Dedifferentiated amniotic fluid mesenchymal stem cell (primary cell): Measurements from ENCODE around the gene AIMP2.
"Not testable (repeated sequence)": the region's sequence is repeated elsewhere in the genome, so short reads cannot be mapped to it uniquely, and the experiment has no call there.

Experiments used
- DNase-seq: peaks from one replicate; pipeline ENCODE4 v3.0.0-alpha.2; 2016; ENCODE audit errors: extremely low spot score

The AIMP2 gene

DNA sequence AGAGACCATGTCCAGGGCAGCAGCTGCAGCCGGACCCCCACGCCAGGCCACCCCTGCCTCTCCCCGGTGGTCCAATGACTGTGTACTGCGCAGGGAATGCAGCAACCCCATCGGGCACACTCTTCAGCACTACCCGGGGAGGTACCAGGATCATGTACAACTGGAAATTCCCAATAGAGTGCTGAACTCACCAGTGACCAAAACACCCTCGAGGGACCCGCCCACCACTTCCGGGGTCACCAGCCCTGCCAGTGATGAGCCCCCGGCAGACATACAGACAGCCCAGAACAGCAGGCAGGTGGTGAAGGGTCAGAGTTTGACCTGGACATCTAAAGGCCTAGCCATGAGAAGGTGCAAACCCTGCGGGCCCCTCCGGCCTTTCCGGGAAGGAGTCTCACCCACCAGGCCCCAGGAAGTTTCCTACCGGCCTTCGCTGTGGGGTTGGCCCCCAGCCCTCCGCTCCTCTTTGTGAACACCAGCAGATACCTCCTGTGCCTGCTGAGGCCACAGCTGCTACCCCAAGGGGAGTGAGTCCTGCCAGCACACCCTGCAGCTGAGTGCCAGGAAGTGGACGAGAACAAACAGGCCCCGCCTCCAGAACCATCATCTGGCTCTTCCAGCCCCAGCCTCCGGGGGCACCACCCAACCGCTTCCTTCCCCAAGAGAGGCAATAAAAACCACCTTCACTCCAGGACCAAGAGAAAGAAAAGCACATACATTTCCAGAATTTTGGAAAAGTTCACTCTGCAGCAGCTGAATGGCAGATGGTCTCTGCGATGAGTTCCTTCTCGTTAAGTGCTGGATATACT is 17.1 kb downstream of the AIMP2 start:
- DNase-seq = no peak

DNA sequence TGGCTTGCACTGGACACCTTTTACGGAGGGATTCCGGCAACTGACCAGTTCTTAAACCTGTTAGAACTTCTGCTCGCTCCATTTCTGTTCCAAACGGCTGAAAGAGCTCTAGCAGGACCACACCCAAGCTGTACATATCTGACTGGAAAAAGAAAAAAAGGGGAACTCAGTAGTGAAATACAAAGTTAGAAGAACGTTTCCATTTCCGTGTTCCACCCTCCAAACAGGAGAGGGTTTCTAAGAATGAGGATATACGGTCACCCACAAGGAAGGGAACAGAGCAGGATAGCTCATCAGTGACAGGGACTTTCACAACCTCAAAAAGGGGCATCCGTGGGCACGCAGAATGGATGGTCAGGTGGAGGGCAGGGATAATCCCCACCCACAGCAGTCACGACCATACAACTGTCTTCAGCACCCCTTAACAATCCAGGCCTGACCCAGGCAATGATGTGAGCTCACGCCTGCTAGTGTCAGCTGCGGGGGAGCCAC is 17.8 kb downstream of the AIMP2 start:
- no peak for DNase-seq

DNA sequence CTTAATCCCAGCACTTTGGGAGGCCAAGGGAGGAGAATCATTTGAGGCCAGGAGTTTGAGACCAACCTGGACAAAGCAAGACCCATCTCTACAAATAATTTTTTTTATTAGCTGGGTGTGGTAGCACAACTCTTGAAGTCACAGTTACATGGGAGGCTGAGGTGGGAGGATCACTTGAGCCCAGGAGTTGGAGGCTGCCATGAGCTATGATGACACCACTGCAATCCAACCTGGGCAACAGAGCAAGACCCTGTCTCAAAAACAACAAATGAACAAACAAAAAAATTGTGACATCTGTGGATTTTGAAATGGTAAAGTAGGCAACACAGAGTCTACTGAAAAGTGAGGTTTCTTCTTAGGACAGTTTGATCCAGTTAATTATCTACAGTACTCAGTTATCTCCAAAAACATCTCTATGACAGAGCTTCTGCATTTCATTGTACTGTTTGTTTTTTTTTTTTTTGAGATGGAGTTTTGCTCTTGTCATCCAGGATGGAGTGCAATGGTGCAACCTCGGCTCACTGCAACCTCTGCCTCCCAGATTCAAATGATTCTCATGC is 18.8 kb downstream of the AIMP2 start:
- DNase-seq = no peak

DNA sequence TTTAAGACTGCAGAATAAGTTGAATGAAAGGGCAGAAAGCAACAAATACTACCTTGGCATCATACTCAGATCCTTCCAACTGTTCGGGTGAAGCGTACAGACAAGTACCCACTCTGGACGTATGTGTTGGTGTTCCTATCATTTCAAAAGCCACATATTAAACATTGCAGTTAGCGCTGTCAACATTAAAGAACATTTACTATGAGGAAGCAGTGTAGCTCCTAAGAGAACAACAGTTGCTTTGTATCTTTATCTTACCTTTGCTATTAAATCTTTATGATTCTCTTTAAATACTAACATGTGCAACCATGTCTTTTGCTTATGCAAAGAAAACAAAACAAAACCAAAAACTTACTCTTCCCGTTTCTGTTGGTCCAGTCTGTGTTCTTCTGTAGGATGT is 19.5 kb downstream of the AIMP2 start:
- DNase-seq = no peak

DNA sequence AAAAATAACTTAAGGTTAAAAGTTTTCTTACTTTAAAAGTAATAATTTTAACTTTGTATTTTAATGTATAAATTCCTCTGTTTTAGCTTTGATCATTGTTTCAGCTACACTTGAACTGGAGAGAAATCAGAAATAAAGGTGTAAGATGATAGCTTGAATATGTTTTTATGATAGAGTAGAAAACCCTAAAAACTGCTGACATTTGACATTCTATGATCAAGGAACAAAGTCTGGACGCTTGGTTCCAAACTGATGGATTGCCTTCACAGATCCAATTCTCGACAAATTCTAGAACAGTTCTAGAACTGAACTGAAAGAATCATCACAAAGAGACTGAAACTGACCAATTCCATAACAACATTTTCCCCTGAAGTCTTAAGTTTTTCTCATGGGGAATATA is 21.9 kb downstream of the AIMP2 start, which contains the start of gene ANKRD61:
Gene ANKRD61 (plus strand): TSS at position 389 of the 400 bp plus-strand sequence. CDS start 0 bp downstream, at position 389.
- DNase-seq = no peak

DNA sequence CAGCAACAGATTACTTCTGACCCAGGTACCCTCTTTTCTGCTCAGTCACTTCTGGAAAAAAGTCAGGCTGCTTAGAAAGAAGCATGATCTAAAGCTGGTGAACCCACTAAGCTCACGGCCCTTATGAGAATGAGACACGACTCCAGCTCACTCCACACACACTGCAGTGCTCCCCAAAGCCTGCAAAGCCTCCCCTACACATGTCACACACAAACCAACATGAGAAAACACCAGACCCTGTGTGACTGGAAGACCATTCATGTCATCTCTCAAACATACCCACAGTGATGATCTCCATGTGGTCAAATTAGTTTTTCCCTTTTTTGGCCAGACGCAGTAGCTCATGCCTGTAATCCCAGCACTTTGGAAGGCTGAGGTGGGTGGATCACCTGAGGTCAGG is 22.5 kb downstream of the AIMP2 start:
- DNase-seq = no peak

DNA sequence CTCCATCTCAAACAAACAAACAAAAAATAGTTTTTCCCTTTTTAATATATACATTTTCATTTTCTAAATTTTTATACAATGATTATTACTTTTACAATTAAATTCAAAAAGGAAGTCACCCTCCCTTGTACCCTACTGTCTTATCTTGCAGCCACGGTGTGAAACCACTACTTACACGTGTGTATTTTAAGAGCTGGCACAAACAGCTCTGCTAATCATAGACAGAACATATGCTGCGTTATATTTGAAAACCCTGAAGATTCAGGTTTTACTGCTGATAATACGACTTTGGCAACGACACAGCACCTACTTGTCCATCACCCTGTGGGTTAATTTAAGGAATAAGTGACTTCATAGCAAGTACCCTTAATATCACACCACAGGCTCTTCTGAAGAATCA is 23.1 kb downstream of the AIMP2 start:
- no peak for DNase-seq

DNA sequence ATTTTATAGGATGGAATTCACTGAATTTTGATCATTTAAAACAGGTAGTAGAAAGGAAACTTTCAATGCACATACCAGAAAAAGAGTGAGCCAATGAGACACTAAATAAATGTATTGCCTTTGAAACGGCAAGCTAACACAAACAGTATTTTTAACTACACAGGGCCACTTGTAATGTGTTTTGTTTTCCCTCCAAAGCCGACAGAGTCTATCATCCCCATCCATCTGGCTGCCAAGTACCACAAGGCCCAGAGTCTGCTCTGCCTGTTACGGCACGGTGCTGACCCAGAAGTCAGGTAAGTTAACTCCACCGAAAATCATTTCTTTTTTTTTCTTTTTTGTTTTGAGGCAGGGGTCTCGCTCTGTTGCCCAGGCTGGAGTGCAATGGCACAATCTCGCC is 23.6 kb downstream of the AIMP2 start:
- DNase-seq = no peak

DNA sequence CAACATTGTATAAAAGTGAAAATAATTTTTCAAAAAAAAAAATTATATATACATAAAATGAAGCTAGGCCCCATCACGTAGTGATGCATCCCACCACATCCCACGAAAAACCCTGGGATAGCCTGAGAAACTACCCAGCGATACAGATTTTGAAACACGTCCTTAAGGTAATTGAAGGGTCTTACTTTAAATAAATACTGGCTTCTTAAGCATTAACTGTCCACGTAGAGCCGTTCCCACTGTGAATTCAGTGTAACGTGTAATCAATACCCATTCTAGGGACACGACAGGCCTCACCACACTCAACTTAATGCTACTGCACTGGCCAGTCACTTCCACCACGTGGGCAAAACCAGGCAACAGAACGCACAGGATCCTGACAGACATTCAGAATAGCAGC is 26.1 kb downstream of the AIMP2 start:
- DNase-seq = no peak

DNA sequence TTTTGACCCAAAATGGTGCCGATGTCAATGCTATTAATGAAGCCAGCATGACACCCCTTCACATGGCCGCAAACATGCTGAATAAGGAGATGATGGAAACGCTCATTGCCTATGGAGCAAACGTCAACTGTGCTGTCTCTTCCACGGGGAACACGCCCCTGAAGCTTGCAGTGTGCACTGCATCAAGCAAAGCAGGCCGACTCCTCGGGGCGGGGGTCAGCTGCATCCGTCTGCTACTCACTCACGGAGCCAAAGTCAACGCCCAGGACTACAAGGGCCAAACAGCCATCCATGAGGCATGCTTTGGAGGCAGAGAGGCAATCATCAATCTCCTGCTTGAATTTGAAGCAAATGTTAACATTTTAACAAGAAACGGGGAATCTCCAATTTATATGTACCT is 26.6 kb downstream of the AIMP2 start:
- DNase-seq = no peak

DNA sequence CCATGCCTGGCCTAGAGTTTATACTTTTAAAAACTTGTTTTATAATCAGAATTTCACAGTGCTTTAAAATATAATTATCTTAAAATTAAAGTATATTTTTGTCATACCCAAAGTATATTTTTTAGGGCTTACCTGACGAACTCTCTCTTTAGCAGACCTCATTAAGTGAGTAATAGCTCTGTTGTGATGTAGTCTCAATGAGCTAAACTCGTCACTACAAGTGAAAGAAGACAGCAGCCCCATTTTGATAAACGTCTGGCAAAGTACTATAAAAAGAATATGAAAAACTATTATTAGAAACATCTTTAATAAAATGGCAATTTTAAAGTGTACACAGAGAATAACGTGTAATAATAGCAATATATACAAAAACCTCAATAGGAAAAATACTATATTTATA is 40.7 kb downstream of the AIMP2 start:
- no peak for DNase-seq

DNA sequence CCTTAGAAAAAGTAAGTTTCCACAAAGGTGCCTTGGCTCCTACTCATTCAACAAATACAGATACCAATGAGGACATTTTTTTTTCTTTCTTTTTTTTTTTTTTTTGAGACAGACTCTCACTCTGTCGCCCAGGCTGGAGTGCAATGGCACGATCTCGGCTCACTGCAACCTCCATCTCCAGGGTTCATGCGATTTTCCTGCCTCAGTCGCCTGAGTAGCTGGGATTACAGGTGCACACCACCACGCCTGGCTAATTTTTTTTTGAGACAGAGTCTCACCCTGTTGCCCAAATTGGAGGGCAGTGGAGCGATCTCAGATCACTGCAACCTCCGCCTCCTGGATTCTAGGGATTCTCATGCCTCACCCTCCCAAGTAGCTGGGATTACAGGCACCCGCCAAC is 42.1 kb downstream of the AIMP2 start:
- not testable (repeated sequence) for DNase-seq

DNA sequence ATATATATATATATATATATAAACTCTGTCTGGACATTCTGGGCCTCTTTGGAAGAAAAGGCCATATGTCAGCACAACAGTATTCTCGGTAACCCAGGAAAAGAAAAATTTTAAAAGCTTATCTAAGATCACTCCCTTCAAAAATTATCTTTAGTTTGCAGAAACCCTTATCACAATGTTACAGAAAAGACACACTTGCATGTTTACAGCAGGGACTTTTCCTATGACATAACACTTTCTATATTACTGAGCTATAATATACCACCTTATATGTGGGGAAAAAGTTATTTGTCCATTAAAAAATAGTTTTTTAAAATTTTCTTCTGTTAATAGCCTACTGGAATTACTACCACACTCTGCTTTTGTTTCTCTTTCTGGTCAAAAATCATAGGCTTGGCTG is 47.5 kb downstream of the AIMP2 start:
- no peak for DNase-seq

DNA sequence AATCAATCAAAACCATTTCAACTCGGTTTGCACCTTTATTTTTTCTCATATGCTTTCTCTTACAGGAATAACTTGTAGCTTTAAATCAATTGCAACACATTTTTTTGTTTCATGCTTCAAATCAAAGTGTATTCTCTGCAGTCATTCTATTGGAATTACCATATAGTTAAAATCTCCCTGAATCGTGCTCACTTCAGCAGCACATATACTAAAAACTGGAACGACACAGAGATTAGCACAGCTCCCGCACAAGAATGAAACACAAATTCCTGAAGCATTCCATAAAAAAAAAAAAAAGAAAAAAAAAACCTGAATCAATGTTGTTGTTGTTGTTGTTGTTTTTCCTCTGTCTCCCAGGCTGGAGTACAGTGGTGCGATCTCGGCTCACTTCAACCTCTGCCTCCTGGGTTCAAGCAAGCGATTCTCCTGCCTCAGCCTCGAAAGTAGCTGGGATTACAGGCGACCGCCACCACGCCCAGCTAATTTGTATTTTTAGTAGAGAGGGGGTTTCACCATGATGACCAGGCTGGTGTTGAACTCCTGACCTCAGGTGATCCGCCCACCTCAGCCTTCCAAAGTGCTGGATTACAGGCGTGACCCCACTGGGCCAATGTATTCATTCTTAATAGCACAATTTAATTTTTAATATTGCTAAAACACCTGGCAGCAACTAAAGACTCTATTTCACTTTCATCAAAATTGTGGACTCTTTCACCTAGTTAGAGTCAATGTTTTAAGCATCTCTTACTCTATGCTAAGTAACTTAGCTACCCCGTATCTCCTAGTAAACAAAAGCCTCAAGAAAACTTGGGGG is 48.5 kb downstream of the AIMP2 start:
- no peak for DNase-seq

DNA sequence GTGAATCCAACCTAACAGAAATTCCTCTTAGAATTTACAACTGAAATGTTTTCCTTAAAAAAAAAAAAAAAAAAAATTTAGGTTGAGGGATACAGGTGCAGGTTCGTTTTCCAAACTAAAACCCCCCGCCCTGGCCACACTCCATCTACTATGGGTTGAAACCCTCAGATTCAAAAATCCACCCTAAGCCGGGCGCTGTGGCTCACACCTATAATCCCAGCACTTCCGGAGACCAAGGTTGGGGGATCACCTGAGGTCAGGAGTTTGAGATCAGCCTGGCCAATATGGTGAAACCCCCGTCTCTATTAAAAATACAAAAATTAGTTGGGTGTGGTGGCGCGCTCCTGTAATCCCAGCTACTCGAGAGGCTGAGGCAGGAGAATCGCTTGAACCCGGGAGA is 50.9 kb downstream of the AIMP2 start:
- not testable (repeated sequence) for DNase-seq

DNA sequence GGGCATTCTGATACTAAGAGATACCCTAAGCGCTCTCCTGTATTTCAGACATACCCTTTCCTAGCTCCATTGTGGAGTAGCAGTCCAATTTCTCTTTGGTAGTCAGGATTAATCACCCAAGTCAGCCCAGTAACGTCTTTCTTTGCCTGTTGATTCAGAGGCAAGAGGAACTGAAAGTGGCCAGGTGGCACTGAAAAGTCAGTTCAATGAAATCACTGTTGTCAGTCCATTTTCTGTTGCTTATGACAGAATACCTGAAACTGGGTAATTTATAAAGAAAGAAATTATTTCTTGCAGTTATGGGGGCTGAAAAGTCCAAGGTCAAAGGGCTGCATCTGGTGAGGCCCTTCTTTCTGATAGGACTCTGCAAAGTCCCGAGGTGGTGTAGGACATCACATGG is 62.3 kb downstream of the AIMP2 start:
- no peak for DNase-seq
